GM23338 (cell line): Measurements from ENCODE around the gene FGF9. TPM values are rescaled to one million over a fixed set of nuclear protein-coding genes. Genes with fewer than 3 reads are reported as not detected.

ENCODE experiments used
- ATAC-seq: fragments of 200-7000 bp; cut with Tn5 transposase; 3 replicates; pipeline ENCODE4 v1.9.1; 2020
- DNase-seq: peaks from one replicate; pipeline ENCODE4 v3.0.0-alpha.2; 2015; ENCODE audit warnings: low spot score
- H2AFZ ChIP-seq: fragments of 200-600 bp; sonication (generic); 2 replicates; pipeline ENCODE4 v1.8.0; 2016; ENCODE audit warnings: antibody characterized with exemption, mild to moderate bottlenecking, moderate library complexity
- H3F3A ChIP-seq: fragments of 200-600 bp; sonication (generic); replicated peaks from 2 replicates; pipeline ENCODE4 v1.8.0; 2017; ENCODE audit warnings: antibody characterized with exemption, mixed run types, low read depth
- H3K27ac ChIP-seq: fragments of 200-600 bp; sonication (generic); 2 replicates; pipeline ENCODE4 v1.6.1; 2016; ENCODE audit warnings: low read depth
- H3K27me3 ChIP-seq: fragments of 200-600 bp; sonication (generic); 2 replicates; pipeline ENCODE4 v1.8.0; 2016; ENCODE audit warnings: mild to moderate bottlenecking, mixed run types, moderate library complexity; ENCODE audit not compliant: insufficient read depth
- H3K36me3 ChIP-seq: fragments of 200-600 bp; sonication (generic); 2 replicates; pipeline ENCODE4 v1.8.0; 2016; ENCODE audit warnings: mild to moderate bottlenecking; ENCODE audit not compliant: insufficient read depth
- H3K4me1 ChIP-seq: fragments of 200-600 bp; sonication (generic); 2 replicates; pipeline ENCODE4 v1.8.0; 2016; ENCODE audit warnings: mild to moderate bottlenecking, moderate library complexity; ENCODE audit not compliant: insufficient read depth
- H3K4me2 ChIP-seq: fragments of 200-600 bp; sonication (generic); 2 replicates; pipeline ENCODE4 v1.7.1; 2017; ENCODE audit warnings: mixed run types
- H3K4me3 ChIP-seq: fragments of 200-600 bp; sonication (generic); 2 replicates; pipeline ENCODE4 v1.6.1; 2016; ENCODE audit warnings: mixed run types
- H3K79me2 ChIP-seq: fragments of 200-600 bp; sonication (generic); replicated peaks from 2 replicates; pipeline ENCODE4 v1.8.0; 2017; ENCODE audit warnings: mild to moderate bottlenecking; ENCODE audit not compliant: insufficient read depth
- H3K9me2 ChIP-seq: fragments of 200-600 bp; sonication (generic); 2 replicates; pipeline ENCODE4 v1.8.0; 2017; ENCODE audit not compliant: insufficient read depth
- H4K20me1 ChIP-seq: fragments of 200-600 bp; sonication (generic); replicated peaks from 2 replicates; pipeline ENCODE4 v1.8.0; 2017; ENCODE audit warnings: mild to moderate bottlenecking; ENCODE audit not compliant: insufficient read depth
- H3K27ac Mint-ChIP-seq: 2 replicates; pipeline ENCODE4 v1.8.0; 2020; ENCODE audit warnings: inconsistent platforms, mild to moderate bottlenecking, moderate library complexity, mixed read lengths
- H3K27me3 Mint-ChIP-seq: 3 replicates; pipeline ENCODE4 v1.8.0; 2022; ENCODE audit warnings: low read depth, mild to moderate bottlenecking, moderate library complexity, mixed read lengths, inconsistent platforms; ENCODE audit not compliant: insufficient read depth, poor library complexity
- H3K36me3 Mint-ChIP-seq: 3 replicates; pipeline ENCODE4 v1.8.0; 2021; ENCODE audit warnings: low read depth, mild to moderate bottlenecking, inconsistent platforms, moderate library complexity, mixed read lengths
- H3K4me1 Mint-ChIP-seq: 3 replicates; pipeline ENCODE4 v1.8.0; 2020; ENCODE audit warnings: mild to moderate bottlenecking, inconsistent platforms, mixed read lengths
- H3K4me3 Mint-ChIP-seq: 3 replicates; pipeline ENCODE4 v1.8.0; 2021; ENCODE audit warnings: moderate library complexity, mild to moderate bottlenecking, inconsistent platforms, mixed read lengths
- H3K9me3 Mint-ChIP-seq: 3 replicates; pipeline ENCODE4 v1.8.0; 2020; ENCODE audit warnings: moderate library complexity, mild to moderate bottlenecking, inconsistent platforms, mixed read lengths
- EZH2 ChIP-seq: fragments of 200-600 bp; sonication (generic); IDR thresholded peaks from one replicate; pipeline ENCODE4 v1.8.0; 2017; ENCODE audit warnings: antibody characterized with exemption, mild to moderate bottlenecking, low read depth; ENCODE audit not compliant: unreplicated experiment
- NANOG ChIP-seq: IDR thresholded peaks from 2 replicates; pipeline ENCODE4 v1.6.1; 2016; ENCODE audit warnings: antibody characterized with exemption, borderline replicate concordance
- STAT1 ChIP-seq: IDR thresholded peaks from one replicate; pipeline ENCODE4 v1.6.1; 2016; ENCODE audit warnings: antibody characterized with exemption; ENCODE audit not compliant: unreplicated experiment
- ZNF114 ChIP-seq: fragments of 250-450 bp; sonication (Bioruptor Pico); IDR thresholded peaks from 2 replicates; pipeline ENCODE4 v1.5.0; 2020; ENCODE audit warnings: mild to moderate bottlenecking, moderate library complexity
- ZNF331 ChIP-seq: fragments of 250-450 bp; sonication (Bioruptor Pico); IDR thresholded peaks from 2 replicates; pipeline ENCODE4 v1.5.0; 2020; ENCODE audit warnings: low read depth, mild to moderate bottlenecking, moderate library complexity
- polyA plus RNA-seq: library from polyadenylated mRNA; unstranded; fragments of >200 nt; fragmentation: Nextera tagmentation; extraction: Ambion mirVana; gene quantifications from 2 replicates; pipeline ENCODE4 v1.2.1, GENCODE V29; 2016
- total RNA-seq: library from RNA; depleted of rRNA; stranded (reverse); fragments of >200 nt; shearing (Covaris generic); gene quantifications from 2 replicates; pipeline ENCODE4 v1.2.3, GENCODE V29; 2014
- TF ChIP-seq, protein P1 (sequence below), 2 experiments: fragments of 200-600 bp in 1 of 2; sonication (generic) in 1 of 2; conservative IDR thresholded peaks; 2 replicates each; pipeline versions ENCODE4 v1.5.1 to v1.6.1; 2016 to 2017; ENCODE audit warnings: antibody characterized with exemption in 2 of 2, low read depth in 2 of 2, mild to moderate bottlenecking in 2 of 2, moderate library complexity in 1 of 2
- TF ChIP-seq, protein P2 (sequence below): fragments of 250-450 bp; sonication (Bioruptor Pico); IDR thresholded peaks from 2 replicates; pipeline ENCODE4 v1.5.0; 2020; ENCODE audit warnings: mild to moderate bottlenecking, moderate library complexity
- TF ChIP-seq, protein P3 (sequence below): IDR thresholded peaks from 2 replicates; pipeline ENCODE4 v1.6.1; 2016; ENCODE audit warnings: antibody characterized with exemption

FGF9 gene
- total and polyA plus RNA-seq, 2 experiments from 2014 or later: 0.27 TPM; not detected in 1

DNA sequence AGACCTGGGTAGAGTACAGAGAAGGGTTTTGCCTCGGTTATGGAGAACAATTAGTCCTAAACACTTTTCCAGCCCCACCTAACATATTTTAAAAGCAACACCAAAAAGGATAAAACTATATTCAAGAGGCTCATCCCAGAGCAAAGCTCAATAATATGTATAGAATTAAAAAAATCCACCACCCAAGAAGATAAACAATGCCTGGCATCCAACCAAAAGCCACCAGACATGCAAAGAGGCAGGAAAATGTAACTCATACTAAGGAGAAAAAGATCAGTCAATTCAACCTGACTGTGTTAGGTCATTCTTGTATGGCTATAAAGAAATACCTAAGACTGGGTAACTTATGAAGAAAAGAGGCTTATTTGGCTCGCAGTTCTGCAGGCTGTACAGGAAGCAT, 39.3 kb downstream of the FGF9 start:
- H3K79me2 ChIP-seq: no peaks in the 10 kb centered on the region
- H3K4me1 Mint-ChIP-seq: no peaks in the 10 kb centered on the region
- H3K27me3 Mint-ChIP-seq: no peaks in the 10 kb centered on the region
- no peak overlapping the region for H3K27ac Mint-ChIP-seq
- H3K9me2 ChIP-seq: no peaks in the 10 kb centered on the region
- H3K36me3 Mint-ChIP-seq: peaks cover 2% of the 10 kb centered on the region; the same call in 1 of the 3 replicates
- no peaks in the 10 kb centered on the region for H3F3A ChIP-seq
- DNase-seq (no peak), ATAC-seq (no peak)
- H3K9me3 Mint-ChIP-seq: peaks cover 12% of the 10 kb centered on the region
- peaks cover 5% of the 10 kb centered on the region; the same call in 1 of the 2 replicates for H3K4me1 ChIP-seq
- no peak overlapping the region for H3K4me2 ChIP-seq
- TF ChIP-seq, protein P1, sequence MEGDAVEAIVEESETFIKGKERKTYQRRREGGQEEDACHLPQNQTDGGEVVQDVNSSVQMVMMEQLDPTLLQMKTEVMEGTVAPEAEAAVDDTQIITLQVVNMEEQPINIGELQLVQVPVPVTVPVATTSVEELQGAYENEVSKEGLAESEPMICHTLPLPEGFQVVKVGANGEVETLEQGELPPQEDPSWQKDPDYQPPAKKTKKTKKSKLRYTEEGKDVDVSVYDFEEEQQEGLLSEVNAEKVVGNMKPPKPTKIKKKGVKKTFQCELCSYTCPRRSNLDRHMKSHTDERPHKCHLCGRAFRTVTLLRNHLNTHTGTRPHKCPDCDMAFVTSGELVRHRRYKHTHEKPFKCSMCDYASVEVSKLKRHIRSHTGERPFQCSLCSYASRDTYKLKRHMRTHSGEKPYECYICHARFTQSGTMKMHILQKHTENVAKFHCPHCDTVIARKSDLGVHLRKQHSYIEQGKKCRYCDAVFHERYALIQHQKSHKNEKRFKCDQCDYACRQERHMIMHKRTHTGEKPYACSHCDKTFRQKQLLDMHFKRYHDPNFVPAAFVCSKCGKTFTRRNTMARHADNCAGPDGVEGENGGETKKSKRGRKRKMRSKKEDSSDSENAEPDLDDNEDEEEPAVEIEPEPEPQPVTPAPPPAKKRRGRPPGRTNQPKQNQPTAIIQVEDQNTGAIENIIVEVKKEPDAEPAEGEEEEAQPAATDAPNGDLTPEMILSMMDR (conservative IDR thresholded peaks at IDR 0.05; ENCODE audit: low read depth in 2 of 2): no peak
- TF ChIP-seq ZNF331 (no peak), NANOG (no peak), STAT1 (no peak), ZNF114 (CRISPR knock-in tag) (no peak), EZH2 (no peak)
- TF ChIP-seq, protein P2, sequence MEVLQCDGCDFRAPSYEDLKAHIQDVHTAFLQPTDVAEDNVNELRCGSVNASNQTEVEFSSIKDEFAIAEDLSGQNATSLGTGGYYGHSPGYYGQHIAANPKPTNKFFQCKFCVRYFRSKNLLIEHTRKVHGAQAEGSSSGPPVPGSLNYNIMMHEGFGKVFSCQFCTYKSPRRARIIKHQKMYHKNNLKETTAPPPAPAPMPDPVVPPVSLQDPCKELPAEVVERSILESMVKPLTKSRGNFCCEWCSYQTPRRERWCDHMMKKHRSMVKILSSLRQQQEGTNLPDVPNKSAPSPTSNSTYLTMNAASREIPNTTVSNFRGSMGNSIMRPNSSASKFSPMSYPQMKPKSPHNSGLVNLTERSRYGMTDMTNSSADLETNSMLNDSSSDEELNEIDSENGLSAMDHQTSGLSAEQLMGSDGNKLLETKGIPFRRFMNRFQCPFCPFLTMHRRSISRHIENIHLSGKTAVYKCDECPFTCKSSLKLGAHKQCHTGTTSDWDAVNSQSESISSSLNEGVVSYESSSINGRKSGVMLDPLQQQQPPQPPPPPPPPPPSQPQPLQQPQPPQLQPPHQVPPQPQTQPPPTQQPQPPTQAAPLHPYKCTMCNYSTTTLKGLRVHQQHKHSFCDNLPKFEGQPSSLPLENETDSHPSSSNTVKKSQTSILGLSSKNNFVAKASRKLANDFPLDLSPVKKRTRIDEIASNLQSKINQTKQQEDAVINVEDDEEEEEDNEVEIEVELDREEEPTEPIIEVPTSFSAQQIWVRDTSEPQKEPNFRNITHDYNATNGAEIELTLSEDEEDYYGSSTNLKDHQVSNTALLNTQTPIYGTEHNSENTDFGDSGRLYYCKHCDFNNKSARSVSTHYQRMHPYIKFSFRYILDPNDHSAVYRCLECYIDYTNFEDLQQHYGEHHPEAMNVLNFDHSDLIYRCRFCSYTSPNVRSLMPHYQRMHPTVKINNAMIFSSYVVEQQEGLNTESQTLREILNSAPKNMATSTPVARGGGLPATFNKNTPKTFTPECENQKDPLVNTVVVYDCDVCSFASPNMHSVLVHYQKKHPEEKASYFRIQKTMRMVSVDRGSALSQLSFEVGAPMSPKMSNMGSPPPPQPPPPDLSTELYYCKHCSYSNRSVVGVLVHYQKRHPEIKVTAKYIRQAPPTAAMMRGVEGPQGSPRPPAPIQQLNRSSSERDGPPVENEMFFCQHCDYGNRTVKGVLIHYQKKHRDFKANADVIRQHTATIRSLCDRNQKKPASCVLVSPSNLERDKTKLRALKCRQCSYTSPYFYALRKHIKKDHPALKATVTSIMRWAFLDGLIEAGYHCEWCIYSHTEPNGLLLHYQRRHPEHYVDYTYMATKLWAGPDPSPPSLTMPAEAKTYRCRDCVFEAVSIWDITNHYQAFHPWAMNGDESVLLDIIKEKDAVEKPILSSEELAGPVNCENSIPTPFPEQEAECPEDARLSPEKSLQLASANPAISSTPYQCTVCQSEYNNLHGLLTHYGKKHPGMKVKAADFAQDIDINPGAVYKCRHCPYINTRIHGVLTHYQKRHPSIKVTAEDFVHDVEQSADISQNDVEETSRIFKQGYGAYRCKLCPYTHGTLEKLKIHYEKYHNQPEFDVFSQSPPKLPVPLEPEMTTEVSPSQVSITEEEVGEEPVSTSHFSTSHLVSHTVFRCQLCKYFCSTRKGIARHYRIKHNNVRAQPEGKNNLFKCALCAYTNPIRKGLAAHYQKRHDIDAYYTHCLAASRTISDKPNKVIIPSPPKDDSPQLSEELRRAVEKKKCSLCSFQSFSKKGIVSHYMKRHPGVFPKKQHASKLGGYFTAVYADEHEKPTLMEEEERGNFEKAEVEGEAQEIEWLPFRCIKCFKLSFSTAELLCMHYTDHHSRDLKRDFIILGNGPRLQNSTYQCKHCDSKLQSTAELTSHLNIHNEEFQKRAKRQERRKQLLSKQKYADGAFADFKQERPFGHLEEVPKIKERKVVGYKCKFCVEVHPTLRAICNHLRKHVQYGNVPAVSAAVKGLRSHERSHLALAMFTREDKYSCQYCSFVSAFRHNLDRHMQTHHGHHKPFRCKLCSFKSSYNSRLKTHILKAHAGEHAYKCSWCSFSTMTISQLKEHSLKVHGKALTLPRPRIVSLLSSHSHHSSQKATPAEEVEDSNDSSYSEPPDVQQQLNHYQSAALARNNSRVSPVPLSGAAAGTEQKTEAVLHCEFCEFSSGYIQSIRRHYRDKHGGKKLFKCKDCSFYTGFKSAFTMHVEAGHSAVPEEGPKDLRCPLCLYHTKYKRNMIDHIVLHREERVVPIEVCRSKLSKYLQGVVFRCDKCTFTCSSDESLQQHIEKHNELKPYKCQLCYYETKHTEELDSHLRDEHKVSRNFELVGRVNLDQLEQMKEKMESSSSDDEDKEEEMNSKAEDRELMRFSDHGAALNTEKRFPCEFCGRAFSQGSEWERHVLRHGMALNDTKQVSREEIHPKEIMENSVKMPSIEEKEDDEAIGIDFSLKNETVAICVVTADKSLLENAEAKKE: no peak
- TF ChIP-seq, protein P3, sequence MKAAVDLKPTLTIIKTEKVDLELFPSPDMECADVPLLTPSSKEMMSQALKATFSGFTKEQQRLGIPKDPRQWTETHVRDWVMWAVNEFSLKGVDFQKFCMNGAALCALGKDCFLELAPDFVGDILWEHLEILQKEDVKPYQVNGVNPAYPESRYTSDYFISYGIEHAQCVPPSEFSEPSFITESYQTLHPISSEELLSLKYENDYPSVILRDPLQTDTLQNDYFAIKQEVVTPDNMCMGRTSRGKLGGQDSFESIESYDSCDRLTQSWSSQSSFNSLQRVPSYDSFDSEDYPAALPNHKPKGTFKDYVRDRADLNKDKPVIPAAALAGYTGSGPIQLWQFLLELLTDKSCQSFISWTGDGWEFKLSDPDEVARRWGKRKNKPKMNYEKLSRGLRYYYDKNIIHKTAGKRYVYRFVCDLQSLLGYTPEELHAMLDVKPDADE: no peak
- no peaks in the 10 kb centered on the region for H4K20me1 ChIP-seq
- H3K27ac ChIP-seq: no peak overlapping the region
- no peak overlapping the region for H2AFZ ChIP-seq
- no peaks in the 10 kb centered on the region for H3K36me3 ChIP-seq
- no peak overlapping the region for H3K4me3 Mint-ChIP-seq
- H3K4me3 ChIP-seq: no peak overlapping the region
- no peaks in the 10 kb centered on the region for H3K27me3 ChIP-seq
